Thoracic aorta (tissue), 2 donors: ENCODE results near the gene FNIP2. TPM values are rescaled to one million over a fixed set of nuclear protein-coding genes. Genes with fewer than 3 reads are reported as not detected.

Experiments used
- ATAC-seq: fragments of 150-250 bp; one replicate; pipeline ENCODE4 v1.8.0; 2017; ENCODE audit warnings: low read depth; ENCODE audit not compliant: insufficient number of reproducible peaks, low FRiP score
- DNase-seq: peaks from one replicate; pipeline ENCODE4 v3.0.0-alpha.2; 2020; ENCODE audit warnings: low spot score
- H3K27ac ChIP-seq, 2 donors: fragments of 200-600 bp; sonication (generic); 1 replicate in 1 of 2; 2 replicates in 1 of 2; pipeline ENCODE4 v1.5.1; 2016; ENCODE audit warnings: mild to moderate bottlenecking in 2 of 2, moderate library complexity in 2 of 2
- H3K27me3 ChIP-seq: fragments of 200-600 bp; sonication (generic); replicated peaks from 2 replicates; pipeline ENCODE4 v1.6.0; 2016; ENCODE audit warnings: mild to moderate bottlenecking; ENCODE audit not compliant: insufficient read depth
- H3K36me3 ChIP-seq: fragments of 200-600 bp; sonication (generic); one replicate; pipeline ENCODE4 v1.5.1; 2016
- H3K4me1 ChIP-seq, 2 donors: fragments of 200-600 bp; sonication (generic); 1 replicate in 1 of 2; 2 replicates in 1 of 2; pipeline versions ENCODE4 v1.5.1 to v1.6.0; 2016; ENCODE audit warnings: low read depth in 2 of 2, mild to moderate bottlenecking in 1 of 2; ENCODE audit not compliant: control insufficient read depth in 1 of 2
- H3K4me3 ChIP-seq: fragments of 200-600 bp; sonication (generic); 2 replicates; pipeline ENCODE4 v1.5.1; 2016; ENCODE audit warnings: mild to moderate bottlenecking
- H3K9me3 ChIP-seq: fragments of 200-600 bp; sonication (generic); 2 replicates; pipeline ENCODE4 v1.5.1; 2016
- total RNA-seq, 2 donors: library from RNA; depleted of rRNA; stranded (reverse); fragments of >200 nt; gene quantifications; one replicate each; pipeline versions ENCODE4 v1.1.0 to v1.2.3, GENCODE V29; 2016
- TF ChIP-seq, protein P1 (sequence below): fragments of 200-600 bp; sonication (generic); IDR thresholded peaks from one replicate; pipeline ENCODE4 v1.5.1; 2019; ENCODE audit warnings: antibody characterized with exemption

Gene FNIP2
- total RNA-seq, 2 donors from 2014 or later, result 47.9 to 121 TPM

GRCh38 chr4:158835226-158836001, 66.6 kb downstream of the FNIP2 start:
- Histone ChIP-seq H3K27ac (no peak overlapping the region), H3K27me3 (no peaks in the 10 kb centered on the region), H3K4me3 (no peak overlapping the region), H3K4me1 (no peaks in the 10 kb centered on the region), H3K36me3 (peaks cover 20% of the 10 kb centered on the region), H3K9me3 (no peaks in the 10 kb centered on the region)
- ATAC-seq (no peak), DNase-seq (no peak)
- TF ChIP-seq, protein P1, sequence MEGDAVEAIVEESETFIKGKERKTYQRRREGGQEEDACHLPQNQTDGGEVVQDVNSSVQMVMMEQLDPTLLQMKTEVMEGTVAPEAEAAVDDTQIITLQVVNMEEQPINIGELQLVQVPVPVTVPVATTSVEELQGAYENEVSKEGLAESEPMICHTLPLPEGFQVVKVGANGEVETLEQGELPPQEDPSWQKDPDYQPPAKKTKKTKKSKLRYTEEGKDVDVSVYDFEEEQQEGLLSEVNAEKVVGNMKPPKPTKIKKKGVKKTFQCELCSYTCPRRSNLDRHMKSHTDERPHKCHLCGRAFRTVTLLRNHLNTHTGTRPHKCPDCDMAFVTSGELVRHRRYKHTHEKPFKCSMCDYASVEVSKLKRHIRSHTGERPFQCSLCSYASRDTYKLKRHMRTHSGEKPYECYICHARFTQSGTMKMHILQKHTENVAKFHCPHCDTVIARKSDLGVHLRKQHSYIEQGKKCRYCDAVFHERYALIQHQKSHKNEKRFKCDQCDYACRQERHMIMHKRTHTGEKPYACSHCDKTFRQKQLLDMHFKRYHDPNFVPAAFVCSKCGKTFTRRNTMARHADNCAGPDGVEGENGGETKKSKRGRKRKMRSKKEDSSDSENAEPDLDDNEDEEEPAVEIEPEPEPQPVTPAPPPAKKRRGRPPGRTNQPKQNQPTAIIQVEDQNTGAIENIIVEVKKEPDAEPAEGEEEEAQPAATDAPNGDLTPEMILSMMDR, result no peak

DNA sequence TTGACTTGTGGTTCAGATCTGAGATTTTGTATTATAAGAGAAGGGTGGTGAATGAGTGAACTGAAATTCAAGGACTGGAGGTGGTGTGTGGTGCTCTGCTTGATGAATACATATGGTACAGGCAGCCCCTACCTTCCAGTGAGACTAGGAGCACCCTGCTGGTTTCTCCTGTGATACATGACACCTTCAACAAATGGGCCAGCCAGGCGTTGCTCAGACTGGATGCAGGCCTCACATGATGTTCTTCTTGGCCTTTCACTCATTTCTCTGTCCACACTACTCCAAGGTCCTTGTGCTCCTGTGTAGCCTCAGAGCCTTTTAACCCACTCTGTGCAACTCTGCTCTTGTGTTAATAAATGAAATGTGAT, 67.2 kb downstream of the FNIP2 start:
- ATAC-seq (no peak), DNase-seq (no peak)
- no peaks in the 10 kb centered on the region for H3K4me1 ChIP-seq
- H3K36me3 ChIP-seq, result peaks cover 17% of the 10 kb centered on the region
- H3K4me3 ChIP-seq, result no peak overlapping the region
- TF ChIP-seq, protein P1, result no peak
- no peaks in the 10 kb centered on the region for H3K9me3 ChIP-seq
- no peaks in the 10 kb centered on the region for H3K27me3 ChIP-seq
- no peak overlapping the region for H3K27ac ChIP-seq

DNA sequence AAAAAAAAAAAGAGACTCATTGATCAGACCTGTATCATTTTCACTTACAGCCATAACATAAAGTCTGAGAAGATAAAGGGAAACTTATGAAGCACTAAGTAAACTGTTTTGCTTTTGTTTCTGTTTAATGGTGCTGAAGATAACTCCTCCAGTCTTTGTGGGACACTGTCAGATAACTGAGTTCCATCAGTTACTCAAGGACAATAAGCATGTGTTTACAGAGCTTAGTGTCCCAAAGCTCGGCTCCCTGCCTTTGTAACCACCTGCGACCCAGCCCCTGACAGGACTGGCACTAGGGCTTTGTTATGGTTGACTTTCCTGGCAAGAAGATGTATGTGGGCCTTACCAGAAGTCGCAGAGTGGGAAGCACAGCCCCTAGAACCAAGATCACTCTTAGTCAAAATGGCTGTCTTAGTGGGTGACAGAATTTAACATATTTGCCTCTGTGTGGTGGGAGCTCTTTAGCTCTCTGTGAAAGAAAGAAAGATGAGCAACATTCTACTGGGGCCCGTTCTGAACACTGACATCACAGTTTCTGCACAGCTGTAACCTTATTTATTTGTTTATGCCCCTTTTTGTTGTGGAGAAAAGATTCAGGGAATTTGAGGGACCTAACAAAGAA, 68.1 kb downstream of the FNIP2 start:
- Histone ChIP-seq H3K36me3 (peaks cover 9% of the 10 kb centered on the region), H3K4me3 (no peak overlapping the region), H3K27me3 (no peaks in the 10 kb centered on the region), H3K4me1 (no peaks in the 10 kb centered on the region), H3K27ac (no peak overlapping the region), H3K9me3 (no peaks in the 10 kb centered on the region)
- ATAC-seq, result no peak
- DNase-seq, result no peak
- TF ChIP-seq, protein P1, result no peak

DNA sequence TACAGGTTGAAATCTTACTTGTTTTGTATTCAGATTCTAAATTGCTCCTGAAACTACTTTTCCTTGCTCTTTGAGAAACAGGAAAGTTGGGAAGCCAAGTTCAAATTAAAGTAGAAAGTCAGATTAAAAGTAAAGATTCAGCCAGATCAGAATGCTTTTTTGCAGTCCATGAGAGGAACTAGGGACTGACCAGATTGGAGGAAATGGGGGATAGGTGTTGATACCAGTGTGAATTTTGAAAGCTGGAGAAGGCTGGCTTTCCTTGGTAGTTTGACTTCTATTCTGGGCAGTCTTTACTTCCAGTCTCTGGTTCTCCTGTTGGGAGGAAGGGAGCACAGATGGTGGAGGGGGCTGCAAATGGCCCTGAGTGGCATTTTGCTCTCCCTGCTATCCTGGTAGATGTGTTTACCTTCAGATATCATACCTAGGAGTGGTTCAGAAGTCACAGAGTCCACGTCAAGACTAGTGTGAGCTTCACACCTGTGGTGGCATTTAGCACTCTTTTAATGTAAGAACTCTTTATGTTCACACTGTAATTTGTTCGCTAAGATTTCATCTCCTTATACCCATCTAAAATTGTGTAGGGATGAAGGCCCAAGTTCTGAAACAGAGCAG, 68.8 kb downstream of the FNIP2 start:
- TF ChIP-seq, protein P1, result no peak
- Histone ChIP-seq H3K27me3 (no peaks in the 10 kb centered on the region), H3K36me3 (peaks cover 6% of the 10 kb centered on the region), H3K4me1 (no peaks in the 10 kb centered on the region), H3K4me3 (no peak overlapping the region), H3K9me3 (no peaks in the 10 kb centered on the region), H3K27ac (no peak overlapping the region)
- no peak for DNase-seq
- no peak for ATAC-seq

- no peak for ATAC-seq
- no peak overlapping the region for H3K4me3 ChIP-seq
- no peaks in the 10 kb centered on the region for H3K27me3 ChIP-seq
- H3K27ac ChIP-seq, result no peak overlapping the region
- peaks cover 6% of the 10 kb centered on the region for H3K36me3 ChIP-seq
- H3K4me1 ChIP-seq, result no peaks in the 10 kb centered on the region
- DNase-seq, result no peak
- no peaks in the 10 kb centered on the region for H3K9me3 ChIP-seq
- TF ChIP-seq, protein P1, result no peak
Measured at GRCh38 chr4:158840131-158840530, 71.3 kb downstream of the FNIP2 start.
